B cell (primary cell): ENCODE results near the gene CAMTA1. TPM values are rescaled to one million over a fixed set of nuclear protein-coding genes. Genes with fewer than 3 reads are reported as not detected.

Experiments
- ATAC-seq: fragments of 200-7000 bp; cut with Tn5 transposase; one replicate; pipeline ENCODE4 v1.10.0; 2021; ENCODE audit warnings: low read depth, mild to moderate bottlenecking, moderate number of reproducible peaks, moderate library complexity
- CTCF ChIA-PET: fragments of 350-600 bp; sonication (Branson Sonifier 250); formaldehyde crosslinking; loops from one replicate; lab custom pipeline; 2021; ENCODE audit warnings: antibody characterized with exemption, inconsistent platforms; lab: Charles Lee
- POLR2A ChIA-PET: fragments of 350-600 bp; sonication (Branson Sonifier 250); formaldehyde crosslinking; loops from one replicate; lab custom pipeline; 2021; ENCODE audit warnings: antibody characterized with exemption; lab: Charles Lee
- DNase-seq: peaks from one replicate; pipeline ENCODE4 v3.0.0; 2013
- H2AFZ ChIP-seq: 2 replicates; pipeline ENCODE4 v1.6.1; 2012; ENCODE audit warnings: mild to moderate bottlenecking, low read depth, low read length; ENCODE audit not compliant: insufficient read depth, poor library complexity, severe bottlenecking
- H3K27ac ChIP-seq, 2 donors: 1 replicate in 1 of 2; 2 replicates in 1 of 2; pipeline ENCODE4 v1.5.1; 2012 to 2013; ENCODE audit warnings: low read length in 2 of 2, mild to moderate bottlenecking in 2 of 2, moderate library complexity in 1 of 2
- H3K27me3 ChIP-seq, 4 experiments: fragments of 200-600 bp in 1 of 4; sonication (generic) in 1 of 4; replicated peaks in 1 of 4; 1 replicate in 2 of 4; 2 replicates in 2 of 4; pipeline versions ENCODE4 v1.6.1 to v1.7.0; 2013 to 2016; ENCODE audit warnings: low read length in 3 of 4, mild to moderate bottlenecking in 2 of 4, mixed read lengths in 1 of 4, moderate library complexity in 1 of 4; ENCODE audit not compliant: insufficient read depth in 4 of 4, control insufficient read depth in 3 of 4; ENCODE audit errors: control extremely low read depth in 1 of 4
- H3K36me3 ChIP-seq, 2 experiments: replicated peaks in 1 of 2; 1 replicate in 1 of 2; 2 replicates in 1 of 2; pipeline versions ENCODE4 v1.6.1 to v1.7.1; 2013; ENCODE audit warnings: low read length in 1 of 2; ENCODE audit not compliant: insufficient read depth in 2 of 2, control insufficient read depth in 1 of 2; ENCODE audit errors: control extremely low read depth in 1 of 2, extremely low read depth in 1 of 2
- H3K4me1 ChIP-seq, 2 donors: fragments of 200-600 bp in 1 of 2; sonication (generic) in 1 of 2; 1 replicate in 1 of 2; 2 replicates in 1 of 2; pipeline versions ENCODE4 v1.5.1 to v1.6.1; 2013 to 2017; ENCODE audit warnings: low read length in 2 of 2; ENCODE audit not compliant: control insufficient read depth in 2 of 2, insufficient read depth in 2 of 2
- H3K4me2 ChIP-seq: replicated peaks from 2 replicates; pipeline ENCODE3; 2012; ENCODE audit warnings: mild to moderate bottlenecking, low read depth, low read length; ENCODE audit not compliant: poor library complexity, severe bottlenecking
- H3K4me3 ChIP-seq, 5 experiments: fragments of 200-600 bp in 1 of 5; sonication (generic) in 1 of 5; 1 replicate in 3 of 5; 2 replicates in 2 of 5; pipeline versions ENCODE4 v1.5.1 to v1.7.0; 2011 to 2016; ENCODE audit warnings: low read length in 4 of 5, mild to moderate bottlenecking in 4 of 5, low read depth in 2 of 5, control low read depth in 1 of 5, moderate library complexity in 1 of 5; ENCODE audit not compliant: insufficient read depth in 1 of 5; ENCODE audit errors: control extremely low read depth in 1 of 5, extremely low read depth in 1 of 5
- H3K79me2 ChIP-seq: fragments of 200-600 bp; sonication (generic); one replicate; pipeline ENCODE4 v1.6.0; 2016; ENCODE audit warnings: low read length; ENCODE audit not compliant: control insufficient read depth, insufficient read depth
- H3K9ac ChIP-seq: fragments of 200-600 bp; sonication (generic); 2 replicates; pipeline ENCODE4 v1.6.1; 2017; ENCODE audit warnings: mild to moderate bottlenecking, low read length, moderate library complexity
- H3K9me3 ChIP-seq, 3 donors: one replicate each; pipeline versions ENCODE4 v1.6.1 to v1.7.1; 2013; ENCODE audit warnings: low read length in 2 of 3; ENCODE audit not compliant: control insufficient read depth in 2 of 3, insufficient read depth in 1 of 3; ENCODE audit errors: control extremely low read depth in 1 of 3
- H4K20me1 ChIP-seq: 2 replicates; pipeline ENCODE4 v1.6.0; 2012; ENCODE audit warnings: mild to moderate bottlenecking, low read length; ENCODE audit not compliant: insufficient read depth, control insufficient read depth, poor library complexity, severe bottlenecking
- H3K27ac Mint-ChIP-seq: one replicate; pipeline ENCODE4 v1.8.0; 2021; ENCODE audit warnings: mixed read lengths
- H3K27me3 Mint-ChIP-seq: one replicate; pipeline ENCODE4 v1.8.0; 2021; ENCODE audit warnings: mixed read lengths
- H3K4me1 Mint-ChIP-seq: one replicate; pipeline ENCODE4 v1.8.0; 2021; ENCODE audit warnings: mixed read lengths
- H3K4me3 Mint-ChIP-seq: one replicate; pipeline ENCODE4 v1.8.0; 2021; ENCODE audit warnings: mixed read lengths
- H3K9me3 Mint-ChIP-seq: one replicate; pipeline ENCODE4 v1.8.0; 2022; ENCODE audit warnings: mixed read lengths; ENCODE audit not compliant: insufficient read depth
- EZH2 ChIP-seq: IDR thresholded peaks from 2 replicates; pipeline ENCODE4 v1.6.1; 2012; ENCODE audit warnings: borderline replicate concordance, low read depth, mild to moderate bottlenecking, moderate library complexity, low read length; ENCODE audit not compliant: insufficient read depth, poor library complexity, severe bottlenecking
- WGBS: methylation state at CpG from one replicate; pipeline ENCODE4 v1.1.5; 2013; ENCODE audit warnings: missing lambda C conversion rate; ENCODE audit not compliant: insufficient coverage; 5-methylcytosine and 5-hydroxymethylcytosine counted together
- intact Hi-C: fragments of 100-400 bp; cut with micrococcal nuclease; formaldehyde crosslinking; loops from one replicate; pipeline ENCODE4 v1.10.0; 2022
- polyA plus RNA-seq: library from polyadenylated mRNA; depleted of rRNA; stranded (reverse); fragments of >200 nt; gene quantifications from 2 replicates; pipeline ENCODE4 v1.2.3, GENCODE V29; 2012
- total RNA-seq, 2 donors: library from RNA; stranded (reverse); fragments of 120-200 nt in 1 of 2; gene quantifications; 1 replicate in 1 of 2; 2 replicates in 1 of 2; pipeline versions ENCODE4 v1.2.3 to v1.2.4, GENCODE V29; 2013 to 2022
- TF ChIP-seq, protein P1 (sequence below): fragments of 200-600 bp; IDR thresholded peaks from one replicate; pipeline ENCODE4 v1.8.0; 2022; ENCODE audit warnings: antibody characterized with exemption, mild to moderate bottlenecking

The CAMTA1 gene
- total and polyA plus RNA-seq, 2 donors (not counting 1 experiment from before 2014, with no cell fraction given) = 42.2 to 45.7 TPM

DNA sequence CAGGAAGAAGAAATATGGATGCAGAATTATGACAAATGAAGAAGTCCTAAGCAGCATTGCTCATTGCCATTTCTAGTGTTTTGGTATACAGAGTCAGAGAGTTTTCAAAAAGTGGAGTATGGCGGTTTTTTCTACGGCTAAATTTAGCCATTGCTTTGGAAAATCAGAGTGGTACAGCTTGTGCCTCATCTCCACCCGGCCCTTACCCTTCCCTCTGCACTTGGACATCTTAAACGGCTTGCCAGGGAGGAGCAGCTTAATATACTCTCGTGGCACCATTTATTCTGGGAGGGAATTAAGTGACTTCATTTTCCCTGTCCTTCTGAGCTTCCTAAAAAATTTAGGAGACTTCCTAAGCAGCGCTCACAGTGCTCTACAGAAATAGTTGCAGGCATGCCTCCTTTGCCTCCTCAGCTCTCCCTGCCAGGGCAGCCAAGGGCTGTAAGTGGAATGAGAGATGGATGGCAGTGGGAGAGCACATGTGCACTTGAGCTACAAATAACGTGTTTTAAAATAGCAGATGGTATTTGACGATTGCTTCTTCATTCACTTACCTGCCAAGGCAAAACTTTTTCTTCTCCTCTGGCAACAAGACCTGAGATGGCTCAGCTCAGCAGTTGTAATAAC lies 934.3 kb downstream of the CAMTA1 start:
- ChIA-PET CTCF (interaction anchor here (1.4 to 2.8 kb wide), 2 partner anchors 8 to 33 kb away, joined by 3 to 8 read pairs; no protein-coding TSS in a partner anchor), POLR2A (no interaction called here)
- H3K9ac ChIP-seq = no peak overlapping the region
- Mint-ChIP-seq H3K4me3 (no peak overlapping the region), H3K9me3 (no peaks in the 10 kb centered on the region), H3K27ac (no peak overlapping the region), H3K27me3 (peaks cover 11% of the 10 kb centered on the region), H3K4me1 (no peaks in the 10 kb centered on the region)
- H3K36me3 ChIP-seq = no peaks in the 10 kb centered on the region
- H3K79me2 ChIP-seq = no peaks in the 10 kb centered on the region
- H3K4me2 ChIP-seq = no peak overlapping the region
- ATAC-seq (no peak), DNase-seq (no peak)
- no peak overlapping the region for H3K27ac ChIP-seq
- H4K20me1 ChIP-seq = no peaks in the 10 kb centered on the region
- no peak overlapping the region for H2AFZ ChIP-seq
- H3K4me3 ChIP-seq = no peak overlapping the region
- no peaks in the 10 kb centered on the region for H3K4me1 ChIP-seq
- intact Hi-C loops = no loop called here
- H3K9me3 ChIP-seq = no peaks in the 10 kb centered on the region
- TF ChIP-seq, protein P1, sequence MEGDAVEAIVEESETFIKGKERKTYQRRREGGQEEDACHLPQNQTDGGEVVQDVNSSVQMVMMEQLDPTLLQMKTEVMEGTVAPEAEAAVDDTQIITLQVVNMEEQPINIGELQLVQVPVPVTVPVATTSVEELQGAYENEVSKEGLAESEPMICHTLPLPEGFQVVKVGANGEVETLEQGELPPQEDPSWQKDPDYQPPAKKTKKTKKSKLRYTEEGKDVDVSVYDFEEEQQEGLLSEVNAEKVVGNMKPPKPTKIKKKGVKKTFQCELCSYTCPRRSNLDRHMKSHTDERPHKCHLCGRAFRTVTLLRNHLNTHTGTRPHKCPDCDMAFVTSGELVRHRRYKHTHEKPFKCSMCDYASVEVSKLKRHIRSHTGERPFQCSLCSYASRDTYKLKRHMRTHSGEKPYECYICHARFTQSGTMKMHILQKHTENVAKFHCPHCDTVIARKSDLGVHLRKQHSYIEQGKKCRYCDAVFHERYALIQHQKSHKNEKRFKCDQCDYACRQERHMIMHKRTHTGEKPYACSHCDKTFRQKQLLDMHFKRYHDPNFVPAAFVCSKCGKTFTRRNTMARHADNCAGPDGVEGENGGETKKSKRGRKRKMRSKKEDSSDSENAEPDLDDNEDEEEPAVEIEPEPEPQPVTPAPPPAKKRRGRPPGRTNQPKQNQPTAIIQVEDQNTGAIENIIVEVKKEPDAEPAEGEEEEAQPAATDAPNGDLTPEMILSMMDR = no peak
- no peak for TF ChIP-seq EZH2
- no peaks in the 10 kb centered on the region for H3K27me3 ChIP-seq
- WGBS = 86% methylated on average over 5 of the region's 8 CpGs

DNA sequence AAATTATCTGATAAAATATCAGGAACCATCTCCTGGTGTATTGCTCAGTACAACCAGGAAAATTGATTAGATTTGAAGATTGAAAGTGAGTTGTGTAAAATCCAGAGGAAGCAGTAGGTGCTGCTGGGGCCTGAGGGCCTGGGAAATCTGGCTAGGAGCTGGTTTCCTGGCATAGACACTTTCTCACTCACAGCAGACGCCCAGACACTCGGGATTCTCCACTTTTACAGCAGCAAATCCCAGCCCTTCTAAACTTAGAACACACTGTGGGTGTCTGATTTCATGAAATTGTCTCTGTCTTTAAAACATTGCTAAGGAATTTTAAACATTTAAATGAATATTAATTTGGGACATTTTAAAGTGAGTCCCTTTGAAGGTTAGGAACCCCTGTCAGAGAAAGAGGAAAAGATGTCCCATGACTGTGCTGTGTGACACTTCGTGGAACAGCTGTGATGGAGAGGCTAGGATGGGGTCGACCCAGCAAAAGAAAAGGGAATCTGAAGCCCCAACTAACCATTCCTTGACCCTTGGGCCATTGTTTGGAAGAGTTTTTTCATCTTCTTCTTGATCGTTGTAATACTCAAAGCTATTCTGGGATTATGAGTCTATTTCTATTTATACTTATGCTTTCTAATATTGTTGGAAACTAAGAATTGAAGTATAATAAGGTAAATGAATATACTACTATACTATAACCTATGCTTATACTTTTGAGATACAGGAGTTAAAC lies 936.9 kb downstream of the CAMTA1 start:
- Histone ChIP-seq H3K4me1 (peaks cover 4 to 7% of the 10 kb centered on the region in 2 donors), H3K4me2 (no peak overlapping the region), H3K4me3 (no peak overlapping the region), H3K9me3 (no peaks in the 10 kb centered on the region), H3K36me3 (no peaks in the 10 kb centered on the region), H2AFZ (no peak overlapping the region), H3K27me3 (no peaks in the 10 kb centered on the region), H3K9ac (no peak overlapping the region), H3K79me2 (no peaks in the 10 kb centered on the region), H4K20me1 (no peaks in the 10 kb centered on the region), H3K27ac (no peak overlapping the region)
- peaks cover 7% of the 10 kb centered on the region for H3K27me3 Mint-ChIP-seq
- intact Hi-C loops = no loop called here
- H3K27ac Mint-ChIP-seq = no peak overlapping the region
- no peaks in the 10 kb centered on the region for H3K9me3 Mint-ChIP-seq
- H3K4me3 Mint-ChIP-seq = no peak overlapping the region
- TF ChIP-seq EZH2 = no peak
- ATAC-seq (no peak), DNase-seq (no peak)
- peaks cover 5% of the 10 kb centered on the region for H3K4me1 Mint-ChIP-seq
- 100% methylated on average over 1 of the region's 5 CpGs for WGBS
- POLR2A ChIA-PET = no interaction called here
- CTCF ChIA-PET = interaction anchor here (0.8 to 1.8 kb wide), 2 partner anchors 31 to 54 kb away, joined by 3 to 8 read pairs; no protein-coding TSS in a partner anchor
